ENCODE results near the gene PKP1.

PKP1 gene

GRCh38 chr1:201321826-201322390 is 38.6 kb downstream of the PKP1 start:
- no peaks in the 10 kb centered on the region for H3K36me3 Mint-ChIP-seq
- ATAC-seq: no peak
- no peak overlapping the region for H3K27ac Mint-ChIP-seq
- H3K27me3 Mint-ChIP-seq: peaks cover 21% of the 10 kb centered on the region
- H3K4me1 Mint-ChIP-seq: no peaks in the 10 kb centered on the region
- H3K4me3 Mint-ChIP-seq: no peak overlapping the region
- H3K9me3 Mint-ChIP-seq: no peaks in the 10 kb centered on the region

DNA sequence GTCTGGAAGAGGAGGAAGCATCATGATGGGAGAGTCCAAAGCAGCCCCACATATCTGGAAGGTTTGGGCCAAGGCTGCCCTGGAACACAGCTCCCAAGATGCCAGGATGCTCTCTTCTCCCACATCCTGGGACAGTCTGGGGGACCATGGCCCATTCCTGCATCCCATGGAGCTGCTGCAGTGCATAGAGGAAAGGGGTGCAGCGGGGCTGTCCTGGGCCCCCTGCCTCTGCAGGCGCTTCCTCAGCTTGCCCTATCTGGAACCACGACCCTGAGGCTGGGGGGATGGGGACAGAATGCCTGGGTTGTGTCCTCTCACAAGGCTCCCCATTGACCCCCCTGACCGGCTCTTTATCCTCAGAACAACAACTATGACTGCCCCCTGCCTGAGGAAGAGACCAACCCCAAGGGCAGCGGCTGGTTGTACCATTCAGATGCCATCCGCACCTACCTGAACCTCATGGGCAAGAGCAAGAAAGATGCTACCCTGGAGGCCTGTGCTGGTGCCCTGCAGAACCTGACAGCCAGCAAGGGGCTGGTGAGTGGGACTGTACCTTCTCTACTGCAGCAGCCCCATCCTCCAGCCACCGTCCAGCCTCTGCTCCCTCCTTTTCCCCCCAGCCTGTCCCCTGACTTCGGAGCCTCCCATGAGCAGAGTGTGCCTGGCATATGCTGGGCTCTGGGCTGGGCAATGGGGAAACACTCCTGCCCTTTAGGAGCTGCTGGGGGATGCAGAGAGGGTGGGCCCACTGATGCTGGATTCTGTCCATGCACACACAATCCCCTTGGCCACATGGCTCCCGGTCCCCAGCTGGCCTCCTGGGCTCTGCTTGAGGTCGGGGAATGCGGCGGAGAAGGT is 39.6 kb downstream of the PKP1 start:
- H3K4me1 Mint-ChIP-seq: no peaks in the 10 kb centered on the region
- H3K27ac Mint-ChIP-seq: no peak overlapping the region
- H3K9me3 Mint-ChIP-seq: no peaks in the 10 kb centered on the region
- H3K4me3 Mint-ChIP-seq: no peak overlapping the region
- ATAC-seq: no peak
- H3K27me3 Mint-ChIP-seq: peaks cover 23% of the 10 kb centered on the region
- no peaks in the 10 kb centered on the region for H3K36me3 Mint-ChIP-seq

- Mint-ChIP-seq H3K27me3 (peaks cover 23% of the 10 kb centered on the region), H3K9me3 (no peaks in the 10 kb centered on the region), H3K4me1 (no peaks in the 10 kb centered on the region), H3K36me3 (no peaks in the 10 kb centered on the region), H3K27ac (no peak overlapping the region), H3K4me3 (no peak overlapping the region)
- ATAC-seq: no peak
Observed at GRCh38 chr1:201324306-201324705, 41.0 kb downstream of the PKP1 start.

DNA sequence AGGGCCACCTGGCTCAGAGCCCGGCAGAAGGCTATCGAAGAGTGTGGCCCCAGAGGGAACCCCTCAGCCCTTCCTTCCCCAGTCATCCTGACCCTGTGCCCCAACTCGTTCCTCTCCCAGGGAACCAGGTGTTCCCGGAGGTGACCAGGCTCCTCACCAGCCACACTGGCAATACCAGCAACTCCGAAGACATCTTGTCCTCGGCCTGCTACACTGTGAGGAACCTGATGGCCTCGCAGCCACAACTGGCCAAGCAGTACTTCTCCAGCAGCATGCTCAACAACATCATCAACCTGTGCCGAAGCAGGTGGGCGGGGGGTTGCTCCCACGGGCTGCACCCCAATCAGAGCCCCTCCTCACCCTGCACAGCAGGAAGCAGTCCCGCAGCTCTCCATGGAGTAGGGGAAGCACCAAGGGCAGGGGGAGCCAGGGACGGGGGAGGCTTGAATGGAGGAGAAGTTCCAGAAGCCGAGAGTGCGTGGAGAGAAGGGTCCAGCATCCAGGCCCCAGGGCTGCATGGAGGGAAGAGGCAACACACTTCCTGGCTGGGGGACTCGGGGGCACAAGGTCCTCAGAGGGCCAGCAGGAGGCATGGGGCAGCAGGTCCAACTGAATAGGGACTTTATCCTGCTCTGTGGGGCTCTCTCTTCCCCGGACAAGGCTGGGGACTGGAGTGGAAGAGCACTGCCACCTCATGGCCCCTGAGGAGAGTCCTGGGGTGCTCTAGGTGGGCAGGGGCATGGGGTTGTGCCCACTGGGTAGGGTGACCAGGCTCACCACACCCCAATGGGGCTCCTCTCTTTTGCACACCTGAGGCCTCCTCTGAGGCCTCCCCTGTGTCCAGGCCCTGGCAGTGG is 41.7 kb downstream of the PKP1 start:
- H3K27me3 Mint-ChIP-seq: peaks cover 20% of the 10 kb centered on the region

GRCh38 chr1:201325678-201326060 is 42.4 kb downstream of the PKP1 start:
- H3K36me3 Mint-ChIP-seq: no peaks in the 10 kb centered on the region
- H3K9me3 Mint-ChIP-seq: no peaks in the 10 kb centered on the region
- H3K27ac Mint-ChIP-seq: no peak overlapping the region
- H3K4me1 Mint-ChIP-seq: no peaks in the 10 kb centered on the region
- no peak overlapping the region for H3K4me3 Mint-ChIP-seq
- peaks cover 21% of the 10 kb centered on the region for H3K27me3 Mint-ChIP-seq
- no peak for ATAC-seq

More for the DNA sequence above, 41.7 kb downstream of the PKP1 start:
- ATAC-seq: no peak
- no peaks in the 10 kb centered on the region for H3K36me3 Mint-ChIP-seq
- no peaks in the 10 kb centered on the region for H3K4me1 Mint-ChIP-seq
- H3K4me3 Mint-ChIP-seq: no peak overlapping the region
- no peak overlapping the region for H3K27ac Mint-ChIP-seq
- no peaks in the 10 kb centered on the region for H3K9me3 Mint-ChIP-seq

- Mint-ChIP-seq H3K27ac (no peak overlapping the region), H3K9me3 (no peaks in the 10 kb centered on the region), H3K27me3 (peaks cover 27% of the 10 kb centered on the region), H3K4me3 (no peak overlapping the region), H3K36me3 (no peaks in the 10 kb centered on the region), H3K4me1 (no peaks in the 10 kb centered on the region)
- no peak for ATAC-seq
Observed at GRCh38 chr1:201326710-201327109, 43.4 kb downstream of the PKP1 start.

DNA sequence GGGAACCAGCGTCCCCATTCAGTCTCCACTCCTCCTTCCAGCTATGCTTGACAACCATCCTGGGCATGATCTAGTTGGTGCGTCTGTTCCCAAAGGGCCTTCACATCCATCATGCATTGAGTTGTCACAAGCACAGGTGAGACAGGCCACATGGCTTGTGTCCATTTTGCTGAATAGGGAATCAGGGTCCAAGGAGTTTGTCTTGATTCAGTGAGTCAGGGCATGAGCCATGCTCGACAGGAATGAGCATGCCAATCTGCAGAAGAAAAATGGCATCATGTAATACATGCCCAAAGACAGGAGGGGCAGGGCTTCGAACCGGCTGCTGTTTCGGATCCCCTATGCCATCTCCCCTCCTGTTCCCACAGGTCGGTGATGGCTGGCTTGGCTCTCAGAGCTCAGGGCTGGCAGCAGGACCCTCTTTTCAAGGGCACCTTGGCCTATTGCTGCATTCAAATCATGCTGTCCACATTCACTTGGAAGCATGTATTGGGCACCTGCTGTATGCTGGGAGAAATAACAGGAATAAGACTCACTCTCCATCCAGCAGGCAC is 44.5 kb downstream of the PKP1 start:
- H3K27me3 Mint-ChIP-seq: peaks cover 27% of the 10 kb centered on the region
- ATAC-seq: no peak
- no peaks in the 10 kb centered on the region for H3K9me3 Mint-ChIP-seq
- H3K4me1 Mint-ChIP-seq: no peaks in the 10 kb centered on the region
- no peaks in the 10 kb centered on the region for H3K36me3 Mint-ChIP-seq
- H3K4me3 Mint-ChIP-seq: no peak overlapping the region
- no peak overlapping the region for H3K27ac Mint-ChIP-seq

DNA sequence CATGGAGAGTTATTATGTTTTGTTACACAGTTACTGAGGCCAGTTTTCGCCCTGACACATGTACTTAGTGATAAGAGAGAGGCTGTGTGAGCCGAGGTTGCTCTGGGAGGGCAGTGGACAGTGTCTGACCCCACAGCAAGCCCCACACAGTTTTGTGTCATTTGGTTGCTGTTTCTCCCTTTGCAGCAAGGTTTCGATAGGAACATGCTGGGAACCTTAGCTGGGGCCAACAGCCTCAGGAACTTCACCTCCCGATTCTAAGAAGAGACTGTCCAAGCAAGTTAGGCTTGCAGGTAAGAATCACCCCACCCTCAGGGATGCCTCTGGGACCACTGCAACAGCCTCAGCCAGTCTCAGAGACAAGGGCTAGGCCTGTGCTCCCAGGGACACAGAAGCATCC is 45.3 kb downstream of the PKP1 start:
- Mint-ChIP-seq H3K36me3 (no peaks in the 10 kb centered on the region), H3K4me1 (no peaks in the 10 kb centered on the region), H3K27ac (no peak overlapping the region), H3K4me3 (no peak overlapping the region), H3K9me3 (no peaks in the 10 kb centered on the region), H3K27me3 (peaks cover 27% of the 10 kb centered on the region)
- no peak for ATAC-seq

GRCh38 chr1:201329286-201329685 is 46.0 kb downstream of the PKP1 start:
- ATAC-seq: no peak
- Mint-ChIP-seq H3K4me1 (no peaks in the 10 kb centered on the region), H3K9me3 (no peaks in the 10 kb centered on the region), H3K27ac (no peak overlapping the region), H3K4me3 (no peak overlapping the region), H3K36me3 (no peaks in the 10 kb centered on the region), H3K27me3 (peaks cover 27% of the 10 kb centered on the region)

DNA sequence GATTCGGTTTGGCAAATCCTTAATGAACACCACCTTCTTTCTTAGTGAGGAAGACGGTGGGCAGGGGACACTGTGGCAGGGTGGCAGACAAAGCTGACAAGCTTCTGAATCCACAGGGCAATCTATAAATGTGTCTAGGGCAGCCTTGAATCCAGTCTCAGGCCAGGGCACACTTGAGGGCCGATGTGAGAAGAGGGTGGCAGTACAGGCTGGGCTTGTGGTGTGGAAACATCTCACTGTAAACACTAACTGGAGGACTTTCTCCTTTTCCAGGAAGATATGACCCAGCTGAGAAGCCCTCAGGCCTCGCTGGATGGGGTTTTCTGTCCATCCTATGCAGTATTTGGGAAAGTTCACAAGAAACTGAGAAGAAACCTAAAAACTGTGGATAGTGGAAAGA is 46.5 kb downstream of the PKP1 start:
- no peak for ATAC-seq
- no peaks in the 10 kb centered on the region for H3K36me3 Mint-ChIP-seq
- H3K9me3 Mint-ChIP-seq: no peaks in the 10 kb centered on the region
- no peak overlapping the region for H3K4me3 Mint-ChIP-seq
- peaks cover 27% of the 10 kb centered on the region for H3K27me3 Mint-ChIP-seq
- H3K4me1 Mint-ChIP-seq: no peaks in the 10 kb centered on the region
- no peak overlapping the region for H3K27ac Mint-ChIP-seq

DNA sequence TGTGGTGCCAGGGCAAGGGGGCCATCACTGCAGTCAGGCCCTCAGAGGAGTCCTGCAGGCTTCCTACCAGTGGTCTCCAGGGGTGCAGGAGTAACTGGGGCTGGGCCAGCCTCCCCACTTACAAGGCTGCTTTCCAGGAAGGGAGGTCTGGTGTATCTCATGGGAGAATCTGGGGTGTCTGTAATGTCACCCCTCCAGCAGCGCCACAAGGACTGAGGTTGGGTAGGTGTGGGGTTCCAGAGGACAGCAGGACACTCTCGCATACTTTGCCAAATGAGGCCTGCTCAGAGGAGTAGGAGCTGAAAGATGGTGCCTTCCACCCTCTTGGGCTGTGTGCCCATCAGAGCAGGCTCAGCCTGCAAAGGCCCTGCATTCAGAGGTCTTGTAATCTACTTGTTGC is 47.2 kb downstream of the PKP1 start:
- no peak for ATAC-seq
- Mint-ChIP-seq H3K27me3 (peaks cover 27% of the 10 kb centered on the region), H3K36me3 (no peaks in the 10 kb centered on the region), H3K4me1 (no peaks in the 10 kb centered on the region), H3K9me3 (no peaks in the 10 kb centered on the region), H3K27ac (no peak overlapping the region), H3K4me3 (no peak overlapping the region)

- no peak overlapping the region for H3K4me3 Mint-ChIP-seq
- peaks cover 25% of the 10 kb centered on the region for H3K27me3 Mint-ChIP-seq
- no peaks in the 10 kb centered on the region for H3K4me1 Mint-ChIP-seq
- no peaks in the 10 kb centered on the region for H3K9me3 Mint-ChIP-seq
- ATAC-seq: no peak
- H3K36me3 Mint-ChIP-seq: no peaks in the 10 kb centered on the region
- no peak overlapping the region for H3K27ac Mint-ChIP-seq
Observed at GRCh38 chr1:201331166-201331565, 47.9 kb downstream of the PKP1 start.

DNA sequence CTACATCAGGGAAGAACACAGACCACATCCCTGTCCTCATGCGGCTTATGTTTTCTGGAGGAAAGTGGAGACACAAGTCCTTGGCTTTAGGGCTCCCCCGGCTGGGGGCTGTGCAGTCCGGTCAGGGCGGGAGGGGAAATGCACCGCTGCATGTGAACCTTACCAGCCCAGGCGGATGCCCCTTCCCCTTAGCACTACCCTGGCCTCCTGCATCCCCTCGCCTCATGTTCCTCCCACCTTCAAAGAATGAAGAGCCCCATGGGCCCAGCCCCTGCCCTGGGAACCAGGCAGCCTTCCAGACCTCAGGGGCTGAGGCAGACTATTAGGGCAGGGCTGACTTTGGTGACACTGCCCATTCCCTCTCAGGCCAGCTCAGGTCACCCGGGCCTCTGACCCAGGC is 48.7 kb downstream of the PKP1 start:
- Mint-ChIP-seq H3K27me3 (peaks cover 16% of the 10 kb centered on the region), H3K27ac (no peak overlapping the region), H3K9me3 (no peaks in the 10 kb centered on the region), H3K36me3 (no peaks in the 10 kb centered on the region), H3K4me3 (no peak overlapping the region), H3K4me1 (no peaks in the 10 kb centered on the region)
- ATAC-seq: no peak

GRCh38 chr1:201332616-201333335 is 49.5 kb downstream of the PKP1 start:
- no peak overlapping the region for H3K4me3 Mint-ChIP-seq
- H3K36me3 Mint-ChIP-seq: no peaks in the 10 kb centered on the region
- no peak overlapping the region for H3K27ac Mint-ChIP-seq
- peaks cover 15% of the 10 kb centered on the region for H3K27me3 Mint-ChIP-seq
- H3K4me1 Mint-ChIP-seq: no peaks in the 10 kb centered on the region
- H3K9me3 Mint-ChIP-seq: no peaks in the 10 kb centered on the region
- no peak for ATAC-seq
